ENCODE measurements around the gene OSGIN1.

Gene OSGIN1

DNA sequence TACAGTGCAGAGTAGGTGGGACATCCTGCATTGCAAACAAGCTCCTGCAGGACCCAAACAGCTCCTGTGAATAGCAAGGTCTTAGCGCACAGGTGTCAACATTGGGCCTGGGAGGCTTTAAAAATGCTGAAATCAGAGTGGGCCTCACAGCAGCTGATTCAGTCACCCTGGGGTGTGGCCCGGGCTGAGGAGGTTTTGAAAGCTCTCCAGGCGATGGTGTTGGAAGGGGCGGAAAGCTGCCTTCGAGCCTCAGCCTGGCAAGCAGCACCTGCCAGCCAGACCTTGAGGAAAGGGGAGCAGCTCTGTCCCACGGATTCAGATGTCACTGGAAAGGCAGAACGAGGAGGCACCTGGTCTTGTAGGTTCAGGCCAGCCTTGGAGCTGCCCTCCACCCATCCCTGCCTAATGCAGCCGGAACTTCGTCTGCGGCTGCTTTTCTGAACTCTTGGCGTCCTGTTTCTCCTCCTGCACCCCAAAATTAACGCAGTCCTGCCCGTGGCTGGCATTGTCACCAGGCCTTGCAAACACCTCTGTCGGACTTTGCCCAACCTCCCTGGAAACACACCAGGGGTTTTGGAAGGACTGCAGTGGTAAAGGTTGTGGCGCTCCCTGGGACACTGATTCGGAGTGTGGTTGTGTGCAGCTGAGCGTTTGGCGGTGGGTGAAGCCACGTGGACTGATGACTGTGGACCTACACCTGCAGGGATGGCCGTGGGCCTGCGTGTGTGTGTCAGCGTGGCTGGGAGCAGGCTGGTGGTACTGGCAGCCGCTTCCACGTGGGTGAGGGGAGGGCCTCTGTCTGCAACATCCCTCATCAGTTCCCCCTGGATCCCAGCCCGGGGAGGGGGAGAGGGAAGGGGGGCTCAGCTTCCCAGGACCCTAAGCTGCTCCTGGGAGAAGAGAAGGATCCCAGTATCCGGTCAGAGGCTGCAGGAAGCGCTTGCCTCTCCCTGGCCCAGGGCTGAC, 18.4 kb downstream of the OSGIN1 start:
- DNase-seq (ENCODE audit: low spot score), result no peak

DNA sequence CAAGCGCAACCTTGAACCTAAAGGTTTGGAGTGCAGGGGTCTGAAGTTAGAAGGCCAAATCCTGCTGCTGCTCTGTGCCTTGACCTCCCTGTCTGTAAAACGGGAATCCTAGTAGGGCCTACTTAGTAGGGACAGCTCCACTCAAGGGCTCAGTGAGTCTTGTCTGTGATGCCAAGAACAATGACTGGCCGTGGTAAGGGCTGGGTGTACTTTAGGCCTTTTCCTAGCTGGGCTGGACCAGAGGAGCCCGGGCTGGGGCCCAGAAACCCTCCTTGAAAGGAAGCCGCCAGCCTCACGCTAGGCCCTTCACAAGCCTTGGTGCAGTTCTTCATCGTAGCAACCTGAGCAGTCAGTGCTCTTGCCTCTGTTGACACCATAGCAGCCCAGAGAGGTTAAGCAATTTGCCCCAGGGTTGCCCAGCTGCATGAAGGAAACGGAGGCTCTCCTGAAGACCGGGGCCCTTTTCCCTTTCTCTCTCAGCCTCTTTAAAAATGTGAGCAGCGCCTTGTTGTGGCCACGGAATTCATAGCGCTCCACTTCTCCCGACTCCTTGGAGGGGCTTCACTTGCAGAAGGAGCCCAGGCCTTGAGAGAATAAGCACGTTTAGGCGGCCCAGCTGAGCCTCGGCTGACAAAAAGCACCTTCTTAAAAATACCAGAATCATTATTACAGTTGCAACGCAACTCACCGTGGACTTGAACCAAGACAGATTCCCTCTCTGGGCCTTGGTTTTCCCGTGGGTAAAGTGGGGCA, 19.4 kb downstream of the OSGIN1 start:
- DNase-seq (ENCODE audit: low spot score), result no peak

DNA sequence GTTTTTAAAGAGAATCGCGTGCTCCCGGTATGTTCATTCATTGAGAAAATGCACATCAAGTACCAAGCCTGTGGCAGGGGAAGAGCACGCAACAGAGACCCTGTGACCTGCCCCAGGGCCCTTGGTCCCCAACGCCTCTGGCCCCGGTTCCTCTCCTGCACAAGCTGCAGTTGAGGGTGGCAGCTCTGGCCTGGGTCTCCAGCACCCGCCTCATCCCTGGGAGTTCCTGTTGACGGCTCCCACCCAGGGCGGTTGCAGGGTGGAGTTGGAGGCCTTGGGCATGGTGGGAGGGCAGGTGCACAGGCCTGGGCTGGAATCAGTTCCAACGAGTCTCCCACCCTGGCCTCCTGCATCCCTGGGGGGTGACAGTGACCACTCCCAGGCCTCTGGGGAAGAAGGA, 20.0 kb downstream of the OSGIN1 start:
- DNase-seq (ENCODE audit: low spot score), result no peak

DNA sequence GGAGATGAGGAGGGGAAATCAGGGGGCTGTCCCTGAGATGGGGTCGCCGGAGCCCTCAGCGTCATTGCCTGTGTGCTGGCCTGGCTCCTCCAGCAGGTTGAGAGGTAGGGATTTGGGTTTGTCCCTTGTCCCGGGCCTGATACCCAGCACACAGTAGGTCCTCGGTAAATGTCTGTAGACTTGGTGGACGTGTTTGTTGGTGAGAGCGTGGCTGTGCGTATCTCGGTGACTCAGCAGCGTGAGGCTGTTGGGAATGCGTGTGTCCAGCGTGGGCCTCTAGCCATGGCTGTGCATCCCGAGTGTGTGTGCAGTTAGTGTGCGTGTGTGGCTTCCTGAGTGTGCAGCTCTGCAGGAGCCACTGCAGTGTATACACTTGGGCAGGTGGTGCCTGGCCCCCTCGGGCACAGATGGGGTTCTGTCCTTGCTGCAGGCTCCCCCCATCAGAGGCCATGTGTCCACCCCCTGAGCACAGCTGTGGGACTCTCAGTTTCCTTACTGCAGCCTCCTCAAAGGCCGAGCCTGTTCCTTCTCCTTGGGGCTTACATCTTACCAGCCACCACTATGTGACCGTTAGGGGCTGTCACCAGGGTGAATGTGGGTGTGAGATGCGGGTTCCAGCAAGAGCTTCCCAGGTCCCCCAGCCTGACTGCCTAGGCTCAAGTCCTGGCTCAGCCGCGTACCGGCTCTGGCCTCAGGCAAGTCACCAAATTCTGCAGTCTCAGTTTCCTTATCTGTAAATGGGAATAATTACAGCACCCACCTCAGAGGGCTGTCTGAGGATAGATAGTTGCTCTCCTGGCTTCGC, 20.7 kb downstream of the OSGIN1 start:
- no peak for DNase-seq (ENCODE audit: low spot score)

DNA sequence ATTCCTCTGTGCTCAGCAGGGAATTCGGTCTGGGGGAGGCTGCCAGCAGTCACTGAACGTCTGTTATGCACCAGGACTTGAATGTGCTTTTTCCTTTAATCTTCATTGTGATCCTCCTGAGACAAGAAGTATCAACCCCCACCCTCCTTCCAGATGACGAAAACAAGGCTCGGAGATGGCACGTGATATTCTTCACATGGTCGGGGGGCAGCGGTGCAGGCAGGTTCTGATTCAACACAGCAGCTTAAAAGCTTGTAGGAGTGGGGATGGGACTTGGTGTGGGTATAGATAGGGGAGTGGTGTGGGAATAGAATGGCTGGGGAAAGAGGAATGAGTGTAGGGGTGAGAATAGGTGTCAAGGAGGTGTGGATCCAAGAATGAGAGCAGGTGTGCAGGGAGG, 21.4 kb downstream of the OSGIN1 start:
- DNase-seq (ENCODE audit: low spot score), result no peak

DNA sequence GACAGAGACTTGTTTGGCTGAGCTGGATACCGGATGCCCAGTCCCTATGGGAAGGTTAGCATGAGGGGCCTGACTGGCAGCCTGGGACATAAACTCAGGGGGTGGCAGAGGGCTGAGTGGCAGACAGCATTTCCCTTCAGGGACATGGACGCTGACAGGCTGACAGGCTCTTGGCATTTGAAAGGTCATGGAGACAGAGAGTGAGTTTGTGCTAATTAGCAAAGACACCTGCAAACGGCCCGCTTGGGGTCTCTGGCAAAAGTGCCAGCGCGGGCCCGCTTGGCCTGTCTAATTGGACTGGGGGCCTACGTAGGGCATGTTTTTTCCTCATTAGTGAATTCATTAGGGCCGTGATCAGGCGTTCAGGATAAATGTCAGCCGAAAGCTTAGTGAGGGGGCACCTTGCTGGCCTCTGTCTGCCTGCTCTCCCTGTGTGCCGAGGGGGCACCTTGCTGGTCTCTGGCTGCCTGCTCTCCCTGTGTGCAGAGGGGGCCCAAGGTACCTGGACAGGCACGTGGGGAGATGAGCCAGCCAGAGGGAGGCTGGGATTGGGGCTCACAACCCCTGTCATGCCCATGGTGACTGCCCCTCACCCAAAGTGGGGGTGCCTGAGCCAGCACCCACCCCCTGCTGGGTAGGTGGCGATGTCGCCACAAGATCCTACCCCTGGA, 22.7 kb downstream of the OSGIN1 start:
- DNase-seq (ENCODE audit: low spot score), result no peak

DNA sequence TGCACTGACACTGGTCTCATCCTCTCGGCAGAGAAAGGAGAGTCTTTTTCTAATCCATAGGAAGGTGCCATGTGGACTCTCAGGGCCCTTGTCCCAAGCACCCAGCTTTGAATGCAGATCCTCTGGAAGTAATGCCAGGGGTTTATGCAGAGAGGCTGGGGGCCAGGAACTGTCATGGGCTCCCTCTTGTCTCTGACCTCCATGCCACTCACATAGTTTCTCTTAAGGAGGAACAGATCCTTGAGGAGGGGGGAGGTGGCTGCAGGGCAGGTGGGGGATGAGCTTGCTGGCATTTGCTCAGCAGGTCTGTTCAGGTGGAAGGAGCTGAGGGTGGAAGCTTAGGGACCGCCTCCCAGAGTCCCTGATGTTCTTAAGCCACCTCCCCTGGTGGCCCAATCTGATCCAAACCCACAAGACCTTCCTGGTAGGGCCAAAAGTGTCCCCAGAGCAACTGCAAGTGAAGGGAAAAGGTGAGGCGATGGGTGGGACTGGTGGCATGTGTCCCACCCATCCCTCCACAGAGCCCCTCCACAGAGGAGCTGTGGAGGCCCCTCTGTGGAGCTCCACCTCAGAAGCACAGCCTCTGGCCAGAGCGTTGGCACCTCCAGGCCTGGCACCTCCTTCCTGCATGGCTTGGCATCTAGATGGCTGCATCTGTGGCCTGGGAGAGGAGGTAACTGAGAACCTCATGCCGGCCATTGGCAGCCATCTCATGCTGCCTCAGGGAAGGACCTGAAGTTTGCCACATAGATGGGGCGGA, 24.2 kb downstream of the OSGIN1 start:
- no peak for DNase-seq (ENCODE audit: low spot score)

DNA sequence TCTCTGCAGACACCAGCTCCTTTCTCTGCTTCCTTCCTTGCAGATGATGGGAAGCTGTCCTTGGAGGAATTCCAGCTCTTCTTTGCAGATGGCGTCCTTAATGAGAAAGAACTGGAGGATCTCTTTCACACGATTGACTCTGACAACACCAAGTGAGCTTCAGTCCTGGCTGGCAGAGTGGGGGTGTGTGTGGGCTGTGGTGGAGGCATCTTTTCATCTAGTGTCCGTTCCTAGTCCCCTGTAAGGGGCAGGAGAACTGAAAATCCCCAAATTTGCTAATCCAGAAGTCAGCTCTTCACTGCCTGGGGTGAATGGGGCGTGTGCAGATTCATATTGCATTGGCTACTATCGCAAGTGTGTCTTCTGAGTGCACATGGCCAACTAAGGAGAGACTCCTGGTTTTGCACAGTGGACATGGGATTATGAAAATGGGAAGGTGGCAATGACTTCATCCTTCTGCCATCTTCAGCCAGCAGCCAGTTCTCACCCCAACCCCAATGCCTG, 25.4 kb downstream of the OSGIN1 start:
- no peak for DNase-seq (ENCODE audit: low spot score)

DNA sequence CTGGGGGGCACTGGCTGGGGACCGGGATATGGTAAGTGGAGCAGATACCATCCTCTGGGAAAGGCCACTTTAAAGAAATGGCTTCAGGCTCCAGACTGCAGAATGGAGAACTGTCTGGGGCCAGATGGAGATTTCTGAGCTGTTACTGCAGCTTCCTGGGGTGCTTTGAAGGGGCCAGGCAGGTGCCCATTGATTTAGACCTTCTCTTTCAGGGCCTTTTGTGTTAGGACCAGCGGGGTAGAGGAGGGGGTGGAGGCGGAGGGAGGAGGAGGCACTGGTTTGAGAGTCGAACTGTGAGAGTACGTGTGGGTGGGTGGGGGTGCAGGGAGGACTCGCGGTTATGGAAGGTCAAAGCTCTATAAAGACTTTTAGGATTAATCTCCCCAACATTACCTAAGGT, 26.4 kb downstream of the OSGIN1 start:
- DNase-seq (ENCODE audit: low spot score), result no peak

DNA sequence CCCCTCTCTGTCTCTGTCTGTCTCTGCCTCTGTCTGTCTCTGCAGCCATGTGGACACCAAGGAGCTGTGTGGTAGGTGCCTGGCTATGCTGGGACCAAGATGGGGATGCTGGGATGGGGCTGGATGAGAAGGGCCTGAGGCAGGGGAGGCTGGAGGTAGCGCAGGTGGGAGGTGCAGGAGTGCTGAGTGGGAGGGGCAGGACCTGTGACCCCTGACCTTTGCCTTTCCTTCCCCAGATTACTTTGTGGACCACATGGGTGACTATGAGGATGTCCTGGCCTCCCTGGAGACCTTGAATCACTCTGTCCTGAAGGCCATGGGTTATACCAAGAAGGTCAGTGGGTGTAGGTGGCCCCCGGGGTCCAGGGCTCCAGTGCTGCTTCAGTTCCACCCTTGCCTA, 27.8 kb downstream of the OSGIN1 start:
- no peak for DNase-seq (ENCODE audit: low spot score)

DNA sequence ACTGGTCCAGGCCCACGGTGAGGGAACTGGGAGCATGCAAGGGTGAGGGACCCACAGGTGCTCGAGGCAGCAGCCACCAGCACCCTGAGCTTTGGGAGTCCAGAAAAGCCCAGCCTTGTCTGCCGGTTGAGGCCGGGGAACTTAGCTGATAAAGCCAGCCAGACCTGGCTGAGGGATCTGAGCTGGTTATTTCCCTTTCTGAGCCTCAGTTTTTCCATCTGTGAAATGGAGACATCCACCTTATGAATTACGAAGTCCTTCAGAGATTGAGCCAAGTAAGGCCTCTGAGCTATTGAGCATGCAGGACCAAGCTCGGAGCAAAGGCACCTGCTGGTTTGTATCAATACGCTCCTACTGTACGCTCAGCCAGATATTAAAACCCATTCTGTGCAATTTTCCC, 28.8 kb downstream of the OSGIN1 start:
- no peak for DNase-seq (ENCODE audit: low spot score)

DNA sequence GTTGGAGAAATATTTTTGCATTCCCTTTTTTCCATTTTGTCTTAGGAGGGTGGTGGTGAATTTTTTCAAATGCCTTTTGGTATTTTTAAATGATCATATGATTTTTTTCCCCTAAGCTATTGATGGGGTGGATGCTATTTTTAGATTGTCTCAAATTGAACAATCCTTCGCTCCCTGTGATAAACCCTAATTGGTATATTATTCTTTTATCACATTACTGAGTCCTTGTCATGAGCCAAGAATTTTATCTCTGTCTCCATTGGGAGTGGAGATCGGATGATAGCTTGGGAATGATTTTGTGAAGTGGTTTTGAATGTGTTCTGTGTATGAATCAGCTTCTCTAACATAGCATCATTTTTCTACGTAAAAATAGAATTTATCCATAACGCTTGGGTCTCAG, 30.5 kb downstream of the OSGIN1 start:
- no peak for DNase-seq (ENCODE audit: low spot score)

DNA sequence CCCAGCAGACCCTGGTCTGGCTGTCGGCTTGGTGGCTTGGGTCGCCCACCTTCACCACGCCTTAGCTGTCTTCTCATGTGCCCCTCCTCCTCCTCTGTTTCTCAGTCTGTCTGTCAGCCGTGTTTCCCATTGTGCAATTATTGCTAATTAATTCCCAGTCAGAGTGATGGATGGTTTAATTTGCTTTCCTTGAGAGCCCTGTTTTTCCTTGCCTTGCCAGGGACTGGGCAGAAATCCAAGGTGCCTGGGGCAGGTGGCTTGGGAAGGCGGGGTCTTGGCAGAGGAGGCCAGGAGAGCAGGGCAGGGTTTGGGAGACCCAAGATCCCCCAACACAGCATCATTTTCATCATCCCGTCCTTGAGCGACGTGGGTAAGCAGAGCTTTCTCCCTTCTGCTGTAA, 36.3 kb downstream of the OSGIN1 start:
- DNase-seq (ENCODE audit: low spot score), result no peak

DNA sequence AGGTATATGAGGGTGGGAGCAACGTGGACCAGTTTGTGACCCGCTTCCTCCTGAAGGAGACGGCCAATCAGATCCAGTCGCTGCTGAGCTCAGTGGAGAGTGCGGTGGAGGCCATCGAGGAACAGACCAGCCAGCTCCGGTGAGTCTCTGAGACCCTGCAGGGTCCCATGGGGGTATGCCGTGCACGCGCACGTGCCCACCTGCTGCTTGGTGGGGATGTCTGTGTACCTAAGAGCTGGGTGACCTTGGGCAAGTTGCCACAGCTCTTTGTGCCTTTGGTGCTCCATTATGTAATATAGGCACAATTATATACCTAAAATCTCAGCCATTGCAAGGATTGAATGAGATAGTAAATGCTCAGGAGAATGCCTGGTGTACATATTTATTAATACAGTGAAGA, 37.5 kb downstream of the OSGIN1 start:
- no peak for DNase-seq (ENCODE audit: low spot score)

DNA sequence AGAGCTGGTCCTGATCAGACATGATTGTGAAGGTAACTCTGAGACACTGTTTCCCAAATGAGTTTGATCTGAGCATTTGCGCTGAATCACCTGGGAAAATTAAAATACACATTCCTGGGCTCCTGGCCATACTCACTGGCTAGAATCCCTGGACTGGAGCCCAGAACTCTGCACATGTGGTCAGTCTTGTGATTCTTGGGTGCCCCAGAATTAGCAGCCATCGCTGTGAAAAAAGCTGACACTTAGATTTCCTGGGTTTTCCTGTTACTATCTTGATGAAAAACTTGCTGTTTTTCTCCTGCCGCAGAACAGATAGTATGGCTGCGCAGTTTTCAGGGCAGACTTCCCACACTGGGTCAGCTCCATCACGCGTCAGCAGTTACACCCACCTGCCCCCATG, 39.6 kb downstream of the OSGIN1 start:
- DNase-seq (ENCODE audit: low spot score), result no peak

DNA sequence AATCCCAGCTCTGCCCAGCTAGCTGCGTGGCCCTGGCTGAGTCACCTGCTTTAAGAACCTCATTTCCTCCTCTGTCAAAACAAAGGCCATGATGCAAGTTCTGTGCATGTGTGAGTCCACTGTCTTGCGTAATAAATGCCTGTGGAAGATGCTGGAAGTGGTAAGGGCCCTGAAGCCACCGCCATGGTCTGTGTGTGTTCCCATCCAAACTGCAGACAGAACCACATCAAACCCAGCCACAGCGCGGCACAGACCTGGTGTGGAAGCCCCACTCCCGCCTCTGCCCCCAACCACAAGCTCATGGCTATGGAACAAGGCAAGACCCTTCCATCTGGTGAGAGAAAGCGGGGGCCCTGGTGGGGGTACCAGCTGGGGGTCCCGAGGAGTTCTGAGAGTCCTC, 41.0 kb downstream of the OSGIN1 start:
- DNase-seq (ENCODE audit: low spot score), result no peak

DNA sequence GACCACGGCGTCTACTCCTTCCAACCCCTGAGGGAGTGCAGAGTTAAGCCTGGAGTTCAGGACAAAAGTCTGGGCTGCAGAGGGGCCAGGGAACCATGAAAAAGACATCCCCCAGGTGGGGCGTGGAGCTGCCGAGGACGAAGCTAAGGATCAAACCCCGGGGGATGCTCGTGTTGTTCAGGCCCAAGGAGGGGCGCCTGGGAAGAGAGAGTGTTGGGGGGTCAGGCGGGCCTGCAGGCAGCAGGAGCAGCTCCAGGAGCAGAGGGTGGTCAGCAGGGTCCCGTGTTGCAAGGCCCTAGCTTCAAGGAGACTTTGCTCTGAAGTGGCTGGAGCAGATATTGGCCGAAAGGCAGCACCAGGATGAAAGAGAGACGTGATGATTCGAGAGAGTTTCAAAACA, 41.7 kb downstream of the OSGIN1 start:
- DNase-seq (ENCODE audit: low spot score), result no peak

DNA sequence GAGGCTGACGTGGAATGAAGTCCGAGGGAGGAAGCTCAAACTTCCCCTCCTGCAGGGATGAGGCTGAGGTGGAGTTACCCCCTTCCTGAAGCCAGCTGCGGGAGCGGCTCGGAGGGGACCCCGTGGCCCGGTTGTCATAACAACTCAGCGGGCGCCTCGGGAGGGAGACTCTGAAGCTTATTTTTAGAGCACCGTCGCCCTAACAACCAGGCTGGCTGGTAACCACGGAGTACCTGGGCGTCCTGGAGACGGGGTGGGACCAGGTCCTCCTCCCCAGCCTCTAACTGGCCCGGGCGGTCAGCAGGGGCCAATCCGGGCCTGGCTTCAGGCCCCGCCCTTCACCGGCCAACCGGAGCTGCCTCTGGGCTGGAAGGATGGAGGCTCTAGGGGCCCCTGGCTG, 42.7 kb downstream of the OSGIN1 start:
- DNase-seq (ENCODE audit: low spot score), result peak; percentile 77

DNA sequence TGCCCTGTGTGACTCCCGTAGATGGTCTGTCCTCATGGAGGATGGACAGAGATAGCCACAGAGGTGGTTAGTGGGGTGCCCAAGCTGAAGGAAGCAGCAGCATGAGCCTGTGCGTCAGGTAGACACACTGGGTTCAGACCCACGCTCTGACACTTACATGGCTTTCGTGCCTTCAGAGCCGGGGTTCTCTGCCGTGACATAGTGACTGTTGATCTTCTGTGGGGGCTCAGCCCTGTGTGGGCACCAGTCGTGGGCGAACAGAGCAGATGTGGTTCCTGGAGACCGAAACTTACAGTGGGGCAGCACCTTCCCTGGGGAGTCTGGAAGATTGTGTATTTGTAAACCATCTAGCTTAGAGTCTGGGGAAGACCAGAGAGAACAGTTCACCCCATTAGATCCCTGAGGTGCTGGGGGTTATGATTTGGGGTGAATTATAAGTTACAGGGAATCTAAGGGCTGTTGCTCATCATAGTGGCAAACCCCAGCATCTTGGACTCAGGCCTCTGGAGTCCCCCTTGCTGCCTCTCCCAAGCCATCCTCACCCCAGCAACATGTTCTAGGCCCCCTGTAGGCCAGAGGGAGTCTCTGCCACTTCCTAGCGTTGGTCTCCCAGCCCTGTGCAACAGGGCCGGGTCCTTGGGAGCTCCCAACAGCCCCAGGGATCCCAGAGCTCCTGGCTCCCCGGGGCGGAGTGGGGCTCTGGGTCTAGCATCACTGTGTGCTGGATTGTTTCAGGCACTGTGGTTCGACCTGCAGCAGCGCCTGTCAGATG, 43.6 kb downstream of the OSGIN1 start:
- no peak for DNase-seq (ENCODE audit: low spot score)

DNA sequence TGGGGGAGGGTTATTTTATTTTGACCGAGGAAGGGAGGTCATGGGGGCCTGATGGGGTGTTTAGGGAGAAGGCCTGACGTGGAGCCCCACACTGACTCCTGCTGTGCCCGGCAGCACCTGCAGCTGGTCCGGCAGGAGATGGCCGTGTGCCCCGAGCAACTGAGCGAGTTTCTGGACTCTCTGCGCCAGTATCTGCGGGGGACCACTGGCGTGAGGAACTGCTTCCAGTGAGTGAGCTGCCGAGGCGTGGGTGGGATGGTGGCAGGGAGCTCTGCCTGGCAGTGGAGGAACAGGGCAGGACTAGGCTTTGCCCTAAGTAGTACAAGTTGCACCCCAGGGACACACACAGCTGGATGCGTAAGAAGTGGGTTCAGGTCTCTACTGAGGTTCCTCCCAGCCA, 45.1 kb downstream of the OSGIN1 start:
- no peak for DNase-seq (ENCODE audit: low spot score)

Measured in ecto neural progenitor cell (in vitro differentiated cells).